Testis (tissue), 2 donors: ENCODE data around the gene ADRA2B.

Experiments used
- CTCF ChIP-seq, 3 experiments: fragments of 450-650 bp in 2 of 3; fragments of 200-600 bp in 1 of 3; sonication (generic) in 1 of 3; IDR thresholded peaks; one replicate each; pipeline ENCODE4 v1.5.1; 2016 to 2019; ENCODE audit warnings: antibody characterized with exemption in 3 of 3, mild to moderate bottlenecking in 2 of 3, moderate library complexity in 1 of 3
- POLR2A ChIP-seq: fragments of 450-650 bp; IDR thresholded peaks from one replicate; pipeline ENCODE4 v1.6.1; 2017; ENCODE audit warnings: antibody characterized with exemption, mild to moderate bottlenecking, moderate library complexity

GRCh38 chr2:96116424-96116878 is at the start of gene ADRA2B:
- TF ChIP-seq CTCF (IDR thresholded peaks at IDR 0.05) (no peak), POLR2A (no peak)
